ENCODE results near the gene LDLRAD2.
"Not testable (repeated sequence)": the region's sequence is repeated elsewhere in the genome, so short reads cannot be mapped to it uniquely, and the experiment has no call there.

LDLRAD2 gene

DNA sequence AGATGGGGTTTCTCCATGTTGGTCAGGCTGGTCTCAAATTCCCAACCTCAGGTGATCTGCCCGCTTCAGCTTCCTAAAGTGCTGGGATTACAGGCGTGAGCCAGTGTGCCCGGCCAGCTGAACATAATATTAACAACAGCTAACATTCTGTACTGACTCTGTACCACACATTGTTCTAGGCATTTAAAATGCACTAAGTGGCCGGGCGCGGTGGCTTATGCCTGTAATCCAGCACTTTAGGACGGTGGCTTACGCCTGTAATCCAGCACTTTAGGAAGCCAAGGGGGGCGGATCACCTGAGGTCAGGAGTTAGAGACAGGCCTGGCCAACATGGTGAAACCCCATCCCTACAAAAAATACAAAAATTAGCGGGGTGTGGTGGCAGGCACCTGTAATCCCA lies 14.6 kb downstream of the LDLRAD2 start:
- not testable (repeated sequence) for DNase-seq

DNA sequence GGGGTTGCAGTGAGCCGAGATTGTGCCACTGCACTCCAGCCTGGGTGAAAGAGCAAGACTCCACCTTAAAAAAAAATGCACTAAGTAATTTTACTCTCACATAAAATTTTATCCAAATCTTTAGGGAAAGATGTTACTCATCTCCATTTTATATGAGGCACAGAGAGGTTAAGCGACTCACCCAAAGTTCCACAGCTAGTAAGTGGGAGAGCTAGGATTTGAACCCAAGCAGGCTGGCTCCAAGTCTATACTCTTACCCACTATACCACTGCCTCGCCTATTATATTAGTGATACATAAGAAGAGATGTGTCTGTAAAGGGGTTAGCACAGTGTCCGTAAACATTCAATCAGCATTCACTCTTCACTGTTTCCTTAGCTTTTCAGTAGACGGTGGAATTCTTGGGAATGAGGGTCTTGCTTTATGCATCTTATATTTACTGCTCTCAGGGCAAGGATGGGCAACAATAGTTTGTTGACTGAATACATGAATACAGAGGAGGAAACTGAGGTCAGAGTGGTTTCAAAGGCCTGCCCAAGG lies 15.1 kb downstream of the LDLRAD2 start:
- no peak for DNase-seq

DNA sequence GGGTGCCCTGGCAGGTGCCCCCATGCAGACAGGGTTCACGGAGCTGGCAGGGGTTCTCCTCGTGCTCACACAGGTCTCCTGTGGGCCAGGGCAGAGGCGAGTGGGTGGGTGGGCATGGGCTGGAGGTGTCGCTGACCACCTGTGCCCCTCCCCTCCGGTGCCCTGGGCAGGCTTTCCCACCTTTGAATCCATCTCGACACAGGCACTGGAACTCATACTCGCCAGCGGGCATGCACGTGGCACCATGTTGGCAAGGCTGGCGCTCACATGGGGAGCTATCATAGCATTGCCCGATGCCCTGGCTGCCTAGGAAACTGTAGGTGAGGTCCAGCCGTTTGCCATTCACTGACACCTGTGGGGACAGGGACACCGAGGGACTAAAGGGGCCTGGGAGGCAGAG lies 16.0 kb downstream of the LDLRAD2 start:
- no peak for DNase-seq

DNA sequence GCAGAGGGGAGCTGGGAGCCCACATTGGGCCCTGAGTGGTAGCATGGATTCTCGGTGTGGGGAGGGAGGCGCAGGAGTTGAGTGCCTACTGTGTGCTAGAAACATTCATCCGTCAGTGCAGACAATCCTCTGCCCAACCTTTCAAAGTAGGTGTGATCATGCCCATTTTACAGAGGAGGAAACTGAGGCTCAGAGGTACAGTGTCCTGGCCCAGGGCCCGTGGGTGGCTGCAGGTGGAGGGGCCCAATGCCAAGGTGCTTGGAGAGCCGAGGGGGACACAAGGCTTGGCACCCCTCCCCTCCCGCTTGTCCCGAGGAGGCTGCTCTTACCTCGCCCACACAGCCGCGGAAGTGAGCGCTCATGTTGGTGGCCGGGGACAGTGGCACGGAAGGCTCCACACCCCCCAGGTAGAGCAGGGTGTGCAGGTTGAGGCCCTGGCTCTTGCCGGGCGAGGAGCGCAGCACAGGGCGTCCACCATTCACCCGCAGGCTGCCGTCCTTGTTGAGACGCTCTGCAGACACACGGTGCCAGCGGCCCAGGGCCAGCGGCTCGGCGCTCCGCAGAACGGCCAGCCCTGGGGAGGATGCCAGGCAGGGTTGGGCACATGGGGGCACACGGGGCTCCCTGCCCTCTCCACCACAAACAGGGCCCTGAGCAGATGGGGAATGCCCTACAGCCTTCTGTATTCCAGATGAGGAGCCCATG lies 16.6 kb downstream of the LDLRAD2 start:
- DNase-seq, result no peak

DNA sequence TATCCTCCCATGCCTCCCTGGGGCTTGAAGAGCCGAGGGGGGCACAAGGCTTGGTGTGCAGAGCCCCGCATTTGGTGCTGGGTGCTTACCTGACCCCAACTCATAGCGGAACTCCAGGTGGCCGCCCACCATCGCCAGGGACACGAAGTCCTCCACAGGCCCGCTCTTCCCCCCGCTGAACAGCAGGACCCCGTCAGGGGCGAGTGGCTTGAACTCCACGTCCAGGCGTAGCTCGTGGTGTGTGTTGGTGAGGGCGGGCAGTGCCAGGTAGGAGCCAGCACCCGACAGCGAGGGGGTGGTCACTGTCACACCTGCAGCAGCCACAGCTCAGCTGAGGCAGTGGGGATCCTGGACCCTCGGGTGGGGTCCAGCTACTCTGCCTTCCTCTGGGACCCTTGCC lies 17.2 kb downstream of the LDLRAD2 start:
- DNase-seq, result no peak

DNA sequence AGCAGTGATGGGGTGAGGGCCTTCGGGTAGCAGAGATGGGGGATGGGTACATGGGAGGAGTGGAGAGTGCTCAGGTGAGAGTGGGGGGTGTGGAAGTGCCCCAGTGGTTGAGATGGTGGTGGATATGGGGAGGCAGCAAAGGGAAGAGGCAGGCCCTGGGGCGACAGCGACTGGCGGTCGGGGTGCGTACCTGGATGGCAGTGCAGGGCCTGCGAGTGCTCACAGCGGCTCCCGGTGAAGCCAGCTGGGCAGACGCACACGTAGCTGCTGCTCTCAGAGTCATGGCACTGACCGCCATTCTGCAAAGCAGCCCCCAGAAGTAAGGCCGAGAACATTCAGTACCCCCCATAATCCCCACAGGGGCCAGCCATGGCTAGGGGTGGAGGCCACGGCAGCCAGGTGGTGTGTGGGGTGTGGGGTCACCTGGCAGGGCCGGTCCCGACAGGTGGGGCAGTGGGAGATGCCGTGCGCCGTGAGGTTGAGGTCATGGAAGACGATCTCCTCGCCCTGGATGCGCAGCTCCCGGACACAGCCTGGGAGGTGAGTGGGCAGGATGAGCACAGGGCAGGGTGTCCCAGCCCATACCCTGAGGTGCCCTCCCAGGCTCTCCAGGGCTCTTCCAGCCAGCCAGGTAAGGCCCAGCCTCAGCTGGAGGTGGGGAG lies 18.9 kb downstream of the LDLRAD2 start:
- DNase-seq, result no peak

DNA sequence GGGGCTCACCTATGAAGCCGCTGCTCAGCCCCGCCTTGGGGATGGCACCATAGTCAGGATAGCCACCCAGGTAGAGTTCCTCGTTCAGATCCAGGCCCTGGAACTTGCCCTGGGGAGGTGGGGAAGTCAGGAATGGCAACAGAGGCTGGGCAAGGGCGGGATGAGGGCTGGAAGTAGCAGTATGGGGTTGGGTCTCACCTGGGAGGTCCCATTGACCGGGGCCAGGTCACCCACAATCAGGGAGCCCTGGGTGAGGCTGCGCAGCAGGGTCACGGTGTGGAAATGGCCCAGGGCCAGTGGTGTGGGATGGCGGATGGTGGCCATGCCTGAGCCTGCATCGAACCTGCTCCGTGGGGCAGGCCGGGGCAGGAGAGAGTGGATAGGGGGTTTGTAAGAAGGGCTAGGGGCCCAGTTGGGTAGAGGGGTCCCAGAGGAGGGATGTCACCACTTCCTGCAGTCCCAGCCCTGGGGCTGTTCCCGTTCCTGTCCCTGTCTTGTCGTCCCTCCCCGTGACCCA lies 19.4 kb downstream of the LDLRAD2 start:
- no peak for DNase-seq

DNA sequence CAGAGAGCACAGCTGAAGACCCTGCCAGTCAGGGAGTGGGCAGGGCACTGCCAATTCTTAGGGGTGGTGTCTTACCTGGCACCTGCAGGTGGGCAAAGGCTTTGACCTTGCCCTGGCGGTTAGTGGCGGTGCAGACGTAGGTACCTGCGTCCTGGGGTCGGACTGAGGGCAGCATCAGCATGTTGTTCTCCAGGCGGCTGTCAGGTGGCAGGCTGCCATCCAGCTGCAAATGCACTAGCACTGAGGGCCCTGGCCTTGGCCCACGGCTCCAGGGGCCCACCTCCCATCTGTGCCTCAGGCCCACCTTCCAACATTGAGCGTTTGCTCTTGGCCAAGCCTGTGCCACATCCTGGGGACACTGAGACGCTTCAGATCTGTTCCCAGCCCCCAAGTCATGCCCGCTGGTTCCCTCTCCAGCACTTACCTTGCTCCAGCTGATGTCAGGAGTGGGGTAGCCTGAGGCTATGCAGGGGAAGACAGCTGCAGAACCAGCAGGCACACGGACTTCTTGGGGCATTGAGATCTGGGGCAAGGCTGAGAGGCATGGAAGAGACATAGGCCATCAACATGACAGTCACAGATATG lies 21.4 kb downstream of the LDLRAD2 start:
- DNase-seq, result no peak

DNA sequence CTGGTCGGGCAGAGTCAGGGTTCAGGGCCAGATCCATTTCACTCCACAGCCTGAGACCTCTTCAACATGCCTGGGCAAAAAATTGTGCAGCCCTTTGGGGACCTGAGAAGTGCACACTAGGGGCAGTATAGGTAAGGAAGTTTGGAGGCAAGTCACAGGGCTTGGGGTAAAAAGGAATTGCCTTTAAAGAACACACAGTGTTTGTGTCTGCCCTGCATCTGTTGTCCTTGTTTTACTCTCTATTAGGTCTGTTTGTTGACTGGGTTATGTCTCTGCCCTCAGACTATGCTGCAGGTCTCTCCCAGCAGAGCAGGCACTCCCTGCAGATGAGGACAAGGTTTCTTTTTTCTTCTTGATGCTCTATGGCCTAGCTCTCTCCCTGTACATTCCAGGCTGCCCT lies 22.0 kb downstream of the LDLRAD2 start:
- no peak for DNase-seq

DNA sequence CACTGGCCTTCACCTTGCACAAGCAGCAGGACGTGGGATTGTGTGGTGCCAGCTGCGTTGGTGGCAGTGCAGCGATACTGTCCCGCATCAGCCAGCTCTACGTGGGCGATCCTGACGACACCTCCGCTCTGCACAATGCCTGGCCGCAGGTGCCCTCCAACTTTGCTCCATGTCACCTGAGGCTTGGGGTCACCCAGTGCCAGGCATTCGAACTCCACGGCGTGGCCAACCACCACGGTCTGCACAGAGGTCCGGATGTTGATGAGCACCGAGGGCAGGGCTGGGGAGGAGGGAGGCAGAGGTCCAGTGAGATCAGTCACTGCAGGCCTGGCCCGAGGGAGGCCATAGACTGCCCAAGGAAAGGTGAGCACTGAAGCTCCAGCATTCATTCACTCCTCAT lies 22.6 kb downstream of the LDLRAD2 start:
- DNase-seq, result no peak

DNA sequence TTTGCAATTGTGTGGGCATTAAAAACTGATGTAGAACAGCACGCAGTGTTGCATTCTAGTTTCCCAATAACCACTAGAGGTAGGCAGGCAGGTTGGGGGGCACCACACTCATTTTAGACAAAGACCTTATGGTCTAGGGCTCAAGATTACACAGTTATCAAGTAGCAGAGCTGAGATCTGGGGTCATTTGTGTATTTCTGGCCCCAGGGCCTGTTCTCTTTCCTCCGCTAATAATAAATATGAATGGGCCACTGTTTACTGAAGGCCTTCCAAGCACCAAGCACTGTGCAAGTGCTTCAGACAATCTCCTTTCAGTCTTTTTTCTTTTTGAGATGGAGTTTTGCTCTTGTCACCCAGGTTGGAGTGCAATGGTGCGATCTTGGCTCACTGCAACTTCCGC lies 23.9 kb downstream of the LDLRAD2 start:
- no peak for DNase-seq

DNA sequence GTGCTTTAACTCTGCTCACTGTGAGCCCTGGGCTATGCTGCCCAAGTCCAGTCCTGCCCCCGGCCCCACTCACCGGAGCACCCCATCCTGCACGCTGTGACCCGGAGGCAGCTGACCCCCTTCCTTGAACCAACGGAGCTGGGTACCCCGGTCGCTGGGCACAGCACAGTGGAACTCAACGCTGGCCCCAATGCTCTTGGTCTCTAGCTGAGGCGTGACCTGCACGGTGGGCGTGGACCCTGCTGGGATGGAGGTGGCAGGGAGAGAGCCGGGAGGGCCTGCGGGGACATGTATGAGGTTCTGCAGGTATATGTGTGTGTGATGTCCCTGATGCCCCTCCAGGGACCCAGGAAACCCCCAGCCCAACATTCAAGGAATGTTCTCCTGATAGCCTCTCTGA lies 24.7 kb downstream of the LDLRAD2 start:
- DNase-seq, result no peak

DNA sequence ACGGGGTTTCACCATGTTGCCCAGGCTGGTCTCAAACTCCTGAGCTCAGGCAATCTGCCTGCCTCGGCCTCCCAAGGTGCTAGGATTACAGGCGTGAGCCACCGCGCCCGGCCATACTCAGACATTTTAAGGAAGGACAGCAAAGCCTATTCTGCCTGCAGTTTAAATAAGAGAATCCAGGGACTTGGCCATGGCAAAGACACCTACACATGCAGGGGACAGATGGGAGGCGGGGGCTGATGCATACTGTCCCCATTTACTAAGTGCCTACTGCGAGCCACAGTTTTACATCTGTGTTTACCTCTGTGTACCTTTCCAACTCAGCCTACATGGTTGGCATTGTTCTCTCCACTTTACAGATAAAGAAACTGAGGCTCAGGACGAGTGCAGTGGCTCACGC lies 25.4 kb downstream of the LDLRAD2 start:
- DNase-seq, result no peak

DNA sequence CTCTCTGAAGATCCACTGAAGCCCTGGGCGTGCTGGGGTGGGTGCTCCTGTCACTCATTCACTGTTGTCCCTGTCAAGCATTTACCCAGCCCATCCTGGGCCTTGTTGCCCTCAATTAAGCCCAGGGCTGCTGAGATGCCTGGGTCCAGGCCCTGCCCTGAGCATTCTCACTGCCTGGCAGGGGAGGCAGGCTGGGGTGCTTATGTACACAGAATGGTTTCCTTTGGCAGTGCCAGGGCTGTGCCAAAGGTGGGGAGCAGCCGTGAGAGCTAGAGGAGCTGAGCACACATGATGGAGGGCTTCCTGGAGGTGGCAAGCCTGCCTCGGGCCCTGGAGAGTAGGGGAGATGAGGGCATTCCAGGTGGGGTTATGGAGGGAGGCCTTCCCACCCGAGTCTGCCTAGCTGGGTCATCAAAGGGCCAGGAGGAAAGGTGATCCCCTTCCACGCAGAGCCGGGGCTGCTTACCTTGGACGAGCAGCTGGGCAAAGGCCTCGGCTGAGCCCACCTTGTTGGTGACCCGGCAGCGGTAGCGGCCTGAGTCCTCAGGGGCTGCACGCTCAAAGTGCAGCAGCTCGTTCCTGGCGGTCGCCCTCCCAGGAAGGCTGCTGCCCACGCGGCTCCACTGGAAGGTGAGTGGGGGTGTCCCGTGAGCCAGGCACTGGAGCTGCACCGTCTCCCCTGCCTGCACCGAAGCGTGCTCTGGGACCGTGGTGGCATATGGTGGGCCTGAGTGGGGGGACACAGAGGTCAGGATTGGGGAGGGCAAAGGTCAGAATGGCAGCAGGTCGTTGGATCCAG lies 26.5 kb downstream of the LDLRAD2 start:
- DNase-seq, result no peak

DNA sequence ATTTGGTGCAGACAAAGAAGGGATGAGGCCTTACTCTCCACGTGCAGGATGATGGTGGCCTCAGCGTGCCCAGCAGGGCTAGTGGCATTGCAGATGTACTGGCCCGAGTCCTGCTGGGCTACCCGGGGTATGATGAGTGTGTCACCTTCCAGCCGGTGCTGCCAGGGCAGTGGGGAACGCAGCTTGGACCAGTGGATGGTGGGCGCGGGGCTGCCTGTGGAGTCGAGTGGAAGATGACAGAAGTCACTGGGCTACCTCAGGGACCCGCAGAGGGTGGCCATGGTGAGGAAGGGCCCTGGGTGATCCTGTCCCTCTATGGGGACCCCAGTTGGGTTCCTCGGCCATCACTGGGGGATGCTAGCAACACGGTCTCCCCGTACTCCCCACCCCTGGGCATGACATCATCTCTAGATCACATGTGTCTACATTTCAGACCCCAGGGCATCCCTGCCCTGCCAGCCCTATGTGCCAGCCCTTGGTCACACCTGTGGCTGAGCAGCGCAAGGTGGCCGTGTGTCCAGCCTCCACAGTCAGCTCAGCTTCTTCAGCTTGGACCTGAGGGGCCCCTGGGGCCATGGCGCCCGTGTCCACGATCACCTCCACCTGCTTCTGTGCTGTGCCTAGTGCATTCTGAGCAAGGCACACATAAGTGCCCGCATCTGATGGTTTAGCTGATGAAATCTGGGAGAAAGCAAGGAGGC lies 27.4 kb downstream of the LDLRAD2 start:
- no peak for DNase-seq

DNA sequence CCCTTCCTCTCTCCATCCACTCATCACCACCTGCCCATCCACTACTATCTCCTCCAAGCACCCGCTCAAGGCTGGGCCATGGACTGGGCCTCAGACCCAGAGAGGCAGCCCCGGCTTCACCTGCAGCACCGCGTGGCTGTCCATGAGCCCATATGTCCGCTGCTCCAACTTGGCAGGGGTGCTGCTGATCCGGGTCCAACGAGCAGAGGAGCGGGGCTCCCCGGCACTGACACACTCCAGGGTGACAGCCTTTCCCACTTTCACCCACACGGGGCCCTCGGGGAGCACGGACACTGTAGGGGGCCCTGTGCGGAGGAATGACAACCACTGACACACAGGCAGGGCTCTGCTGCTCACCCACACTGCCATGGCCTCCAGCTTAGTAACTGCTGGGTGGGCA lies 28.9 kb downstream of the LDLRAD2 start:
- DNase-seq, result no peak

DNA sequence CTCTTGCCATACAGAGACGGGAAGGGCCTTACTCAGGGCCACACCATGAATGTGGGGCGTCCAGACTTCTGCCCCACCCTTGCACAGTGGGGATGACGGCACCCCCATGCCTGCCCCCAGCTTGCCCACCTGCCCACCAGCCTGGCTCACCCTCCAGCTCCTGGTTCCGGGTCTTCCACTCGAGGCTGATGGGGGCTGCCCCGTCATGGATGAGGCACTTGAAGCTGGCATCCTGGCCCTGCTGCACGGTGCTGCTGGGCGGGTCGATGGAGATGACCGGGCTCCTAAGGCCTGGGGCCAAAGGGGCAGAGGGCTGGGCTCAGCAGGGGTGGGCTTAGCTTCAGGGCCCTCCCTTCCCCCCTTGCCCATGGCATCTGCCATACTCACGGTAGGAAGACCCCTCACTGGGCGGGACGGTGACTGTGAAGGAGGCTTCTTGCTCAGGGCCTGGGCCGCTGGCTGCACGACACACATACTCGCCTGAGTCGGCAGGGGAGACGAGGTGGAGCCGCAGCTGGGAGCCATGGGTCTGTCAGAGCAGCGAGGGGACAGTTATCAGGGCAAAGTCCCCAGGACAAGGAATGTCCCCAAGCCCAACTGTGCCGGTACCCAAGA lies 29.9 kb downstream of the LDLRAD2 start:
- no peak for DNase-seq

DNA sequence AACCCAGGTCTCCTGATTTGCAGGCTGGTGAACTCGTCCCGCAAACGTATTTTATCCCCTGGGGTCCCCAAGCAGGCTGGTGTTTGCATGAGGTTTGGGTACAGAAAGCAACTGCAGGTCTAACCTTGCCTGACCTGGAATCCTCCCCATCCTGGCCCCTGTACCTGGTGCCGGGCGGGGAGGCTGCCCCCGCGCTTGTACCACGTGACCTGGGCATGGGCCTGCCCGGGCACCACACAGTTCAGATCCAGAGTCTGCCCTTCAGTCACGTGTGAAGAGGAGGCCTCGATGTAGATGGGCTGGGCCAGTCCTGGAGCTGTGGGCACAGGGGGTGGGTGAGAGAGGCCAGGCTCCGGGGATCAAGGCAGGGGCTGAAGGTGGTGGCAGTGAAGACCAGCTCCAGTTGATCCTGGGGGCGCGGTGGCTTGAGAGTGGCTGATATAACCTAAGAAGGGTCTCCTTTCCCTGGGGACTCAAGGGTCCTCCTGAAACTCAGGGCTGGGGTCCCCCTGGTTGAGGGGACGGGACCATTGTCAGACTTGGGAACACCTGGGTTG lies 30.6 kb downstream of the LDLRAD2 start:
- no peak for DNase-seq

DNA sequence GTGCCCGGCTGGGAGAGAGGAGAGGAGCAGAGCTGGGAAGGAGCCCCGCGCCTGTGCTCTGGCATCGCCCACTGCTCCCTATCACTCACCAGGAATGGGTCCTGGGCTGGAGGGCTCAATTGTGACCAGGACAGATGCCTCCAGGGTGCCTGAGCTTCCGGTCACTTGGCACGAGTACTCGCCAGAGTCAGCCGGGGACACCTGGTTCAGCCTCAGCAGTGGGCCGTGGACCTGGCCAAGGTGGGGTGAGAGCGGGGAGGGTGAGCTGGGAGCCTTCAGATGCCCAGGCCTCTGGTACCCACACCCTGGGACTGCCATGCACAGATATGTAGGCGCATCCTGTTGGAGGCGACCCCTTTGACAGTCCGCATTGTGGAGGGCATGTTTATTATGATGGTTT lies 31.1 kb downstream of the LDLRAD2 start:
- DNase-seq, result no peak

DNA sequence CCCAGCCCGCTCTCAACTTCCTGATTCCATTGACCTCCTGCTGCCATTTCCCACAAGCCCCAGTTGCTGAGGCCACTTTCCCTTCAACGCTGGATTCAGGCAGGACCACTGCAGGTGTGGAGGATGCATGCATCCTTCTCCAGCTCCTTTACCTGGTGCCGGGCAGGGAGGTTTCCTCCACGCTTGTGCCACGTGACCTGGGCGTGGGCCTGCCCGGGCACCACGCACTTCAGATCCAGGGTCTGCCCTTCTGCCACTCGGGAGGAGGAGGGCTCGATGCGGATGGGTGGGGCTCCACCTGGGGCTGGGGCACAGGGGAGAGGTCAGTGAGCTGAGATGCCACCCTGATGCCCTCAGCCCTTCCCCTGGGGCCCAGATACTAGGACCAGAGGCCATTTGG lies 31.9 kb downstream of the LDLRAD2 start:
- no peak for DNase-seq
